ENCODE measurements around the gene ABHD18. TPM values are rescaled to one million over a fixed set of nuclear protein-coding genes. Genes with fewer than 3 reads are reported as not detected.

Gene ABHD18
- total RNA-seq, 1 experiment from 2014 or later: 16.3 TPM

- peaks cover 2% of the 10 kb centered on the region; the same call in 1 of the 2 replicates for H3K4me1 ChIP-seq (ENCODE audit: insufficient read depth, low read length)
- H3K4me2 ChIP-seq (ENCODE audit: insufficient read depth, insufficient read length, low read length): peak overlapping the region; percentile 91
- no peaks in the 10 kb centered on the region for H4K20me1 ChIP-seq (ENCODE audit: control insufficient read depth, insufficient read depth, insufficient read length)
- peaks cover 3% of the 10 kb centered on the region; the same call in 1 of the 2 replicates for H3K79me2 ChIP-seq (ENCODE audit: insufficient read depth, low read length)
- H3K9me3 ChIP-seq (ENCODE audit: control insufficient read depth, low read depth, low read length): no peaks in the 10 kb centered on the region
- H3K27ac ChIP-seq (ENCODE audit: insufficient read length, low read depth, low read length): peak overlapping the region; percentile 31
- H2BK12ac ChIP-seq (ENCODE audit: insufficient read length, low read depth, low read length): no peak overlapping the region
- H3K27ac Mint-ChIP-seq: peak overlapping the region; percentile 95 to 98 (median 95)
- TF ChIP-seq, protein P1, sequence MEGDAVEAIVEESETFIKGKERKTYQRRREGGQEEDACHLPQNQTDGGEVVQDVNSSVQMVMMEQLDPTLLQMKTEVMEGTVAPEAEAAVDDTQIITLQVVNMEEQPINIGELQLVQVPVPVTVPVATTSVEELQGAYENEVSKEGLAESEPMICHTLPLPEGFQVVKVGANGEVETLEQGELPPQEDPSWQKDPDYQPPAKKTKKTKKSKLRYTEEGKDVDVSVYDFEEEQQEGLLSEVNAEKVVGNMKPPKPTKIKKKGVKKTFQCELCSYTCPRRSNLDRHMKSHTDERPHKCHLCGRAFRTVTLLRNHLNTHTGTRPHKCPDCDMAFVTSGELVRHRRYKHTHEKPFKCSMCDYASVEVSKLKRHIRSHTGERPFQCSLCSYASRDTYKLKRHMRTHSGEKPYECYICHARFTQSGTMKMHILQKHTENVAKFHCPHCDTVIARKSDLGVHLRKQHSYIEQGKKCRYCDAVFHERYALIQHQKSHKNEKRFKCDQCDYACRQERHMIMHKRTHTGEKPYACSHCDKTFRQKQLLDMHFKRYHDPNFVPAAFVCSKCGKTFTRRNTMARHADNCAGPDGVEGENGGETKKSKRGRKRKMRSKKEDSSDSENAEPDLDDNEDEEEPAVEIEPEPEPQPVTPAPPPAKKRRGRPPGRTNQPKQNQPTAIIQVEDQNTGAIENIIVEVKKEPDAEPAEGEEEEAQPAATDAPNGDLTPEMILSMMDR (conservative IDR thresholded peaks at IDR 0.05): no peak
- H3K36me3 Mint-ChIP-seq (ENCODE audit: insufficient read depth in 1 of 3, low read depth in 3 of 3): peaks cover 13 to 17% (median 14%) of the 10 kb centered on the region in 3 experiments
- H3K23ac ChIP-seq (ENCODE audit: insufficient read length, low read depth, low read length): no peak overlapping the region
- H3K56ac ChIP-seq (ENCODE audit: insufficient read length, low read depth, low read length): no peak overlapping the region
- H3K79me1 ChIP-seq (ENCODE audit: insufficient read depth, low read depth, low read length, poor library complexity, severe bottlenecking): no peaks in the 10 kb centered on the region
- H3K27me3 ChIP-seq (ENCODE audit: insufficient read depth, low read length): no peaks in the 10 kb centered on the region
- H4K5ac ChIP-seq (ENCODE audit: insufficient read length, low read depth, low read length): no peak overlapping the region
- H3K14ac ChIP-seq (ENCODE audit: insufficient read depth, low read length): 0 out of 2 replicates have a peak overlapping the region, but pooled peaks have one; percentile 33
- no peaks in the 10 kb centered on the region for H3K23me2 ChIP-seq (ENCODE audit: insufficient read length, low read depth, low read length, poor library complexity, severe bottlenecking)
- H4K91ac ChIP-seq (ENCODE audit: insufficient read length, low read depth, low read length): no peak overlapping the region
- H2BK120ac ChIP-seq (ENCODE audit: low read depth, low read length, poor library complexity, severe bottlenecking): no peak overlapping the region
- DNase-seq: peak; percentile 75
- no peak overlapping the region for H3K18ac ChIP-seq (ENCODE audit: insufficient read length, low read depth, low read length)
- no peak overlapping the region for H2BK15ac ChIP-seq (ENCODE audit: low read depth, low read length)
- H2AK5ac ChIP-seq (ENCODE audit: insufficient read length, low read length): no peak overlapping the region
- no peak overlapping the region for H2AFZ ChIP-seq (ENCODE audit: low read length)
- H3K9ac ChIP-seq (ENCODE audit: extremely low read depth, insufficient read length, low read length): peak overlapping the region; percentile 79
- H3K4me3 Mint-ChIP-seq: peak overlapping the region; percentile 97
- peaks cover 14 to 17% of the 10 kb centered on the region in 2 experiments for H3K4me1 Mint-ChIP-seq
- no peak overlapping the region for H4K8ac ChIP-seq (replicated peaks; ENCODE audit: insufficient read length, low read depth, low read length)
- H2BK20ac ChIP-seq (ENCODE audit: low read depth, low read length, poor library complexity, severe bottlenecking): no peak overlapping the region
- H3T11ph ChIP-seq (ENCODE audit: low read length): no peak overlapping the region
- no CpG with 5 or more reads among the region's 15 CpGs for WGBS (ENCODE audit: extremely low coverage, insufficient read length, low lambda C conversion rate)
- H3K27me3 Mint-ChIP-seq (ENCODE audit: low read depth): no peaks in the 10 kb centered on the region
- no peak overlapping the region for H2BK5ac ChIP-seq (ENCODE audit: insufficient read length, low read length)
- H3K4ac ChIP-seq (ENCODE audit: low read depth, low read length): no peak overlapping the region
- H3K9me3 Mint-ChIP-seq: no peaks in the 10 kb centered on the region; a peak in 1 of 5 replicates
Measured at GRCh38 chr4:127965803-127966175, 583 bp downstream of the ABHD18 start.
